Psoas muscle (tissue), 8 donors: Measurements from ENCODE around the gene SYT13. TPM values are rescaled to one million over a fixed set of nuclear protein-coding genes. Genes with fewer than 3 reads are reported as not detected.

Experiments used
- ATAC-seq, 4 donors: fragments of 200-7000 bp; cut with Tn5 transposase; one replicate each; pipeline ENCODE4 v1.9.1; 2020; ENCODE audit warnings: moderate library complexity in 3 of 4, mild to moderate bottlenecking in 2 of 4
- DNase-seq, 2 donors: peaks; one replicate each; pipeline ENCODE4 v3.0.0-alpha.2; 2020
- H3K27ac ChIP-seq: fragments of 200-600 bp; one replicate; pipeline ENCODE4 v1.8.0; 2022
- H3K27me3 ChIP-seq, 3 donors: fragments of 200-600 bp in 1 of 3; one replicate each; pipeline versions ENCODE4 v1.6.1 to v1.8.0; 2013 to 2022; ENCODE audit warnings: low read length in 2 of 3, mild to moderate bottlenecking in 2 of 3, moderate library complexity in 1 of 3; ENCODE audit not compliant: insufficient read depth in 3 of 3
- H3K36me3 ChIP-seq, 2 donors: fragments of 200-600 bp in 1 of 2; one replicate each; pipeline versions ENCODE4 v1.6.1 to v1.8.0; 2013 to 2022; ENCODE audit warnings: low read depth in 1 of 2, mild to moderate bottlenecking in 1 of 2, moderate library complexity in 1 of 2; ENCODE audit not compliant: insufficient read depth in 1 of 2
- H3K4me1 ChIP-seq: fragments of 200-600 bp; one replicate; pipeline ENCODE4 v1.8.0; 2022
- H3K4me3 ChIP-seq: fragments of 200-600 bp; one replicate; pipeline ENCODE4 v1.8.0; 2022; ENCODE audit warnings: mild to moderate bottlenecking
- H3K9me3 ChIP-seq: fragments of 200-600 bp; one replicate; pipeline ENCODE4 v1.8.0; 2022
- CTCF ChIP-seq: fragments of 200-600 bp; IDR thresholded peaks from one replicate; pipeline ENCODE4 v1.8.0; 2022; ENCODE audit warnings: antibody characterized with exemption
- WGBS, 3 donors: extraction: QIAGEN DNeasy Blood & Tissue Kit; methylation state at CpG; one replicate each; pipeline versions ENCODE4 v1.1.6 to v1.1.7; 2013; 5-methylcytosine and 5-hydroxymethylcytosine counted together
- intact Hi-C, 2 donors: fragments of 100-400 bp; cut with DNase I; formaldehyde crosslinking; loops; one replicate each; pipeline versions ENCODE4 v1.11.0 to v1.14.2; 2022
- polyA plus RNA-seq, 3 donors: library from polyadenylated mRNA; stranded (reverse); fragments of 200-250 nt; gene quantifications; one replicate each; pipeline ENCODE4 v1.2.3, GENCODE V29; 2013
- total RNA-seq, 4 donors: library from RNA; stranded (reverse); fragmentation: NEBNext Ultra II Directional in 2 of 4; extraction: Animal tissue kit (Norgen Biotek cat#: 25700) in 2 of 4; gene quantifications; one replicate each; pipeline versions ENCODE4 v1.2.1 to v1.2.4, GENCODE V29; 2021 to 2023
- donor health status: healthy with polysubstance abuse.
- donor health status: DM: no; HTN: no; CAD: no; lungs with moderate emphysema.
- donor health status: Bipolar disorder and iron deficiency.
- donor health status: healthy.
- donor health status: DM: yes; HTN: yes; CAD: no.
- donor health status: DM: no; HTN: no; CAD: no.
- donor health status: DM: no; HTN: no; CAD: no.
- donor health status: DM: yes; HTN: yes; CAD: no.

The SYT13 gene
- total and polyA plus RNA-seq, 7 donors: 0.05 to 0.22 (median 0.08) TPM; not detected in 1

- 90 to 96% (median 95%) methylated on average over 2 of the region's 2 CpGs for WGBS, 3 donors
- Histone ChIP-seq H3K27ac (no peak overlapping the region), H3K36me3 (no peaks in the 10 kb centered on the region), H3K4me3 (no peak overlapping the region), H3K4me1 (no peaks in the 10 kb centered on the region), H3K27me3 (peaks cover 0 to 10% (median 0%) of the 10 kb centered on the region in 3 donors), H3K9me3 (no peaks in the 10 kb centered on the region)
- no peak for TF ChIP-seq CTCF
- DNase-seq (no peak), ATAC-seq (no peak)
- intact Hi-C loops: no loop called here
Observed at GRCh38 chr11:45318516-45318915, 32.4 kb upstream of the SYT13 start.

GRCh38 chr11:45316258-45316657 is 30.1 kb upstream of the SYT13 start:
- TF ChIP-seq CTCF: no peak
- no peaks in the 10 kb centered on the region for H3K36me3 ChIP-seq
- H3K4me3 ChIP-seq: no peak overlapping the region
- no peaks in the 10 kb centered on the region for H3K9me3 ChIP-seq
- DNase-seq (no peak), ATAC-seq (no peak)
- H3K27ac ChIP-seq: no peak overlapping the region
- intact Hi-C loops: no loop called here
- no peaks in the 10 kb centered on the region for H3K4me1 ChIP-seq
- H3K27me3 ChIP-seq: peaks cover 0 to 10% (median 0%) of the 10 kb centered on the region in 3 donors
- 78 to 88% (median 83%) methylated on average over 9 of the region's 9 CpGs for WGBS, 3 donors

DNA sequence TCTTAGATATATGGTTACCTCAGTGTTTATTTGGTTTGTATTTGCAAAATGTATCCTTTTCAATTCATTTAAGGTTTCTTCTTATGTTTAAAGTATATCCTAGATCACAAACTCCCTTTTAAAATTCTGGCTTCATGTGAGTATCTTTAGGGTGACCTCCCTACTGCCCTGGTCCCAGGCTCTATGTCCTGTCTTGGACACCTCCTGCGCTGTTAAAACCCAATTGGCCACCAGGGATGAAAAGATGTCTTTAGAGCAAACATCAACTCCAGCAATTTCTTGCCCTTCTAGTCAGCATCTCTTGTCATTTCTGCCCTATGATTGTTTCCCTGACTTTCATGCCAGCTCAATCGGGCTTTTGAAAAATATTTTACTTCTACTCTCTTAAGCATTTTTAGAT is 28.8 kb upstream of the SYT13 start:
- Histone ChIP-seq H3K36me3 (no peaks in the 10 kb centered on the region), H3K27ac (no peak overlapping the region), H3K9me3 (no peaks in the 10 kb centered on the region), H3K4me3 (no peak overlapping the region), H3K27me3 (peaks cover 0 to 10% (median 0%) of the 10 kb centered on the region in 3 donors), H3K4me1 (no peaks in the 10 kb centered on the region)
- 79 to 81% (median 80%) methylated on average over 2 of the region's 2 CpGs for WGBS, 3 donors
- intact Hi-C loops: no loop called here
- DNase-seq: no peak
- ATAC-seq: no peak
- no peak for TF ChIP-seq CTCF

GRCh38 chr11:45313171-45313865 is 27.2 kb upstream of the SYT13 start:
- no peaks in the 10 kb centered on the region for H3K36me3 ChIP-seq
- H3K4me1 ChIP-seq: no peaks in the 10 kb centered on the region
- no peak overlapping the region for H3K27ac ChIP-seq
- intact Hi-C loops: no loop called here
- 40 to 64% (median 51%) methylated on average over 1 of the region's 1 CpG for WGBS, 3 donors
- ATAC-seq (no peak), DNase-seq (no peak)
- H3K9me3 ChIP-seq: no peaks in the 10 kb centered on the region
- no peak for TF ChIP-seq CTCF
- peaks cover 0 to 10% (median 0%) of the 10 kb centered on the region in 3 donors for H3K27me3 ChIP-seq
- no peak overlapping the region for H3K4me3 ChIP-seq
